HG03095 (cell line): ENCODE results near the gene RHBG.

Experiments
- ATAC-seq: cut with Tn5 transposase; IDR thresholded peaks from one replicate; pipeline ENCODE4 v1.9.1; 2021; ENCODE audit warnings: moderate library complexity; ENCODE audit not compliant: unreplicated experiment

The RHBG gene

GRCh38 chr1:156422602-156423091, 53.6 kb downstream of the RHBG start:
- ATAC-seq = no peak

GRCh38 chr1:156423422-156424352, 54.7 kb downstream of the RHBG start:
- no peak for ATAC-seq

GRCh38 chr1:156424806-156425432, 55.9 kb downstream of the RHBG start:
- no peak for ATAC-seq

GRCh38 chr1:156425943-156426342, 56.9 kb downstream of the RHBG start:
- ATAC-seq = no peak

GRCh38 chr1:156427957-156428356, 58.9 kb downstream of the RHBG start:
- ATAC-seq = no peak

- ATAC-seq = no peak
Observed at GRCh38 chr1:156428746-156429288, 59.8 kb downstream of the RHBG start.

- no peak for ATAC-seq
Observed at GRCh38 chr1:156429313-156430060, 60.5 kb downstream of the RHBG start.

GRCh38 chr1:156430303-156430702, 61.3 kb downstream of the RHBG start:
- no peak for ATAC-seq

- ATAC-seq = no peak
Observed at GRCh38 chr1:156430866-156431265, 61.9 kb downstream of the RHBG start.

- ATAC-seq = no peak
Observed at GRCh38 chr1:156431366-156431765, 62.4 kb downstream of the RHBG start.

GRCh38 chr1:156431769-156432668, 63.0 kb downstream of the RHBG start:
- ATAC-seq = no peak

- ATAC-seq = no peak
Observed at GRCh38 chr1:156432669-156433018, 63.6 kb downstream of the RHBG start.

- no peak for ATAC-seq
Observed at GRCh38 chr1:156433032-156433431, 64.0 kb downstream of the RHBG start.

- ATAC-seq = no peak
Observed at GRCh38 chr1:156433602-156434001, 64.6 kb downstream of the RHBG start.
